ENCODE measurements around the gene FBXL2.

- no peak for TF ChIP-seq CTCF (IDR thresholded peaks at IDR 0.05; ENCODE audit: low read depth, low read length)
- TF ChIP-seq POLR2A (IDR thresholded peaks at IDR 0.05; ENCODE audit: extremely low read depth, insufficient read length): no peak
- no peak for TF ChIP-seq MAX (IDR thresholded peaks at IDR 0.05; ENCODE audit: low read depth, low read length)
These were observed 108.2 kb downstream of the FBXL2 start for GRCh38 chr3:33385423-33385822.

Data from NB4 (cell line).